SK-N-SH treated with all-trans-retinoic acid at 6 μM for 48 hours (cell line): ENCODE data around the gene TMEM208.

Experiments used
- OSR1 ChIP-seq: fragments of 250-450 bp; sonication (Bioruptor Pico); IDR thresholded peaks from 2 replicates; pipeline ENCODE4 v1.8.0; 2022; ENCODE audit warnings: moderate library complexity, mild to moderate bottlenecking, inconsistent platforms
- RARB ChIP-seq: fragments of 250-450 bp; sonication (Bioruptor Pico); IDR thresholded peaks from 2 replicates; pipeline ENCODE4 v1.8.0; 2021; ENCODE audit warnings: mild to moderate bottlenecking, moderate library complexity

GRCh38 chr16:67199808-67200198 is 27.1 kb upstream of the TMEM208 start:
- TF ChIP-seq RARB (CRISPR knock-in tag): no peak
- TF ChIP-seq OSR1 (CRISPR knock-in tag): no peak
